Testis (tissue), 2 donors: ENCODE results near the gene ALDH4A1.

Experiments used
- POLR2A ChIP-seq: fragments of 450-650 bp; IDR thresholded peaks from one replicate; pipeline ENCODE4 v1.6.1; 2017; ENCODE audit warnings: antibody characterized with exemption, mild to moderate bottlenecking, moderate library complexity
- TF ChIP-seq, protein P1 (sequence below), 3 experiments: fragments of 450-650 bp in 2 of 3; fragments of 200-600 bp in 1 of 3; sonication (generic) in 1 of 3; IDR thresholded peaks; one replicate each; pipeline ENCODE4 v1.5.1; 2016 to 2019; ENCODE audit warnings: antibody characterized with exemption in 3 of 3, mild to moderate bottlenecking in 2 of 3, moderate library complexity in 1 of 3

GRCh38 chr1:18917071-18917799 lies 14.9 kb upstream of the ALDH4A1 start:
- TF ChIP-seq, protein P1, sequence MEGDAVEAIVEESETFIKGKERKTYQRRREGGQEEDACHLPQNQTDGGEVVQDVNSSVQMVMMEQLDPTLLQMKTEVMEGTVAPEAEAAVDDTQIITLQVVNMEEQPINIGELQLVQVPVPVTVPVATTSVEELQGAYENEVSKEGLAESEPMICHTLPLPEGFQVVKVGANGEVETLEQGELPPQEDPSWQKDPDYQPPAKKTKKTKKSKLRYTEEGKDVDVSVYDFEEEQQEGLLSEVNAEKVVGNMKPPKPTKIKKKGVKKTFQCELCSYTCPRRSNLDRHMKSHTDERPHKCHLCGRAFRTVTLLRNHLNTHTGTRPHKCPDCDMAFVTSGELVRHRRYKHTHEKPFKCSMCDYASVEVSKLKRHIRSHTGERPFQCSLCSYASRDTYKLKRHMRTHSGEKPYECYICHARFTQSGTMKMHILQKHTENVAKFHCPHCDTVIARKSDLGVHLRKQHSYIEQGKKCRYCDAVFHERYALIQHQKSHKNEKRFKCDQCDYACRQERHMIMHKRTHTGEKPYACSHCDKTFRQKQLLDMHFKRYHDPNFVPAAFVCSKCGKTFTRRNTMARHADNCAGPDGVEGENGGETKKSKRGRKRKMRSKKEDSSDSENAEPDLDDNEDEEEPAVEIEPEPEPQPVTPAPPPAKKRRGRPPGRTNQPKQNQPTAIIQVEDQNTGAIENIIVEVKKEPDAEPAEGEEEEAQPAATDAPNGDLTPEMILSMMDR (IDR thresholded peaks at IDR 0.05), result no peak
- TF ChIP-seq POLR2A, result no peak
